ENCODE results near the gene RPL9. TPM values are rescaled to one million over a fixed set of nuclear protein-coding genes. Genes with fewer than 3 reads are reported as not detected.

The RPL9 gene
- total RNA-seq, 2 experiments from 2014 or later: 1,735 to 2,571 TPM

GRCh38 chr4:39455486-39455885 lies 3.2 kb downstream of the RPL9 start:
- Histone ChIP-seq H3K27ac (ENCODE audit: low read depth, low read length, poor library complexity, severe bottlenecking) (no peak overlapping the region), H4K20me1 (ENCODE audit: insufficient read depth, low read length) (peaks cover 47% of the 10 kb centered on the region), H3K36me3 (ENCODE audit: insufficient read depth, low read length) (peaks cover 81% of the 10 kb centered on the region), H3K4me3 (ENCODE audit: low read depth, low read length, poor library complexity, severe bottlenecking) (peak overlapping the region; percentile 82), H3K4me1 (ENCODE audit: insufficient read depth, low read length, poor library complexity, severe bottlenecking) (peaks cover 33% of the 10 kb centered on the region), H3K79me2 (ENCODE audit: insufficient read depth, low read depth, low read length) (peaks cover 68% of the 10 kb centered on the region), H3K4me2 (ENCODE audit: low read length) (peak overlapping the region; percentile 83), H3K9me2 (ENCODE audit: insufficient read depth, low read length) (no peaks in the 10 kb centered on the region), H2AFZ (ENCODE audit: low read length) (no peak overlapping the region), H3K9me3 (ENCODE audit: low read length) (no peaks in the 10 kb centered on the region)
- CTCF ChIA-PET (ENCODE audit: unreplicated experiment): interaction anchor here (0.6 kb wide), 2 partner anchors 18 to 28 kb away, joined by 3 read pairs; no protein-coding TSS in a partner anchor
- BruUV-seq (replicated peaks): no TSS peak
- POLR2A ChIA-PET: interaction anchor here (0.6 to 1.5 kb wide), 5 partner anchors 14 to 148 kb away, joined by 3 to 5 read pairs (median 3); no protein-coding TSS in a partner anchor
- DNase-seq (ENCODE audit: low spot score): no peak
- TF ChIP-seq EZH2phosphoT487 (IDR thresholded peaks at IDR 0.05; ENCODE audit: borderline replicate concordance, low read depth, low read length) (no peak), CTCF (conservative IDR thresholded peaks at IDR 0.05; ENCODE audit: low read length) (0 out of 2 replicates have a peak, but pooled peaks have one; percentile 16)
- intact Hi-C loops (cut with micrococcal nuclease; ENCODE audit: unreplicated experiment): loop anchor here (5.0 to 10.0 kb wide), 3 partner anchors 93 to 752 kb away; no protein-coding TSS in a partner anchor

- no TSS peak for BruUV-seq (replicated peaks)
- no peak overlapping the region for H2AFZ ChIP-seq (ENCODE audit: low read length)
- no peak for DNase-seq (ENCODE audit: low spot score)
- POLR2A ChIA-PET: interaction anchor here (0.6 to 1.4 kb wide), 5 partner anchors 12 to 1562 kb away, joined by 3 to 6 read pairs (median 3); no protein-coding TSS in a partner anchor
- peaks cover 28% of the 10 kb centered on the region for H3K4me1 ChIP-seq (ENCODE audit: insufficient read depth, low read length, poor library complexity, severe bottlenecking)
- peaks cover 55% of the 10 kb centered on the region for H3K79me2 ChIP-seq (ENCODE audit: insufficient read depth, low read depth, low read length)
- peaks cover 96% of the 10 kb centered on the region for H3K36me3 ChIP-seq (ENCODE audit: insufficient read depth, low read length)
- TF ChIP-seq EZH2phosphoT487 (IDR thresholded peaks at IDR 0.05; ENCODE audit: borderline replicate concordance, low read depth, low read length) (no peak), CTCF (conservative IDR thresholded peaks at IDR 0.05; ENCODE audit: low read length) (no peak)
- H4K20me1 ChIP-seq (ENCODE audit: insufficient read depth, low read length): peaks cover 48% of the 10 kb centered on the region
- H3K27ac ChIP-seq (ENCODE audit: low read depth, low read length, poor library complexity, severe bottlenecking): no peak overlapping the region
- no peak overlapping the region for H3K4me2 ChIP-seq (ENCODE audit: low read length)
- H3K9me3 ChIP-seq (ENCODE audit: low read length): no peaks in the 10 kb centered on the region
- CTCF ChIA-PET (ENCODE audit: unreplicated experiment): no interaction called here
- no peaks in the 10 kb centered on the region for H3K9me2 ChIP-seq (ENCODE audit: insufficient read depth, low read length)
- intact Hi-C loops (cut with micrococcal nuclease; ENCODE audit: unreplicated experiment): loop anchor here (10.0 kb wide), 1 partner anchor 689 kb away; no protein-coding TSS in a partner anchor
- H3K4me3 ChIP-seq (ENCODE audit: low read depth, low read length, poor library complexity, severe bottlenecking): no peak overlapping the region
These were observed 5.0 kb downstream of the RPL9 start for GRCh38 chr4:39453738-39454137.

- Histone ChIP-seq H3K9me3 (ENCODE audit: low read length) (no peaks in the 10 kb centered on the region), H3K36me3 (ENCODE audit: insufficient read depth, low read length) (peaks cover 98% of the 10 kb centered on the region), H3K27ac (ENCODE audit: low read depth, low read length, poor library complexity, severe bottlenecking) (no peak overlapping the region), H2AFZ (ENCODE audit: low read length) (no peak overlapping the region), H3K4me1 (ENCODE audit: insufficient read depth, low read length, poor library complexity, severe bottlenecking) (peaks cover 33% of the 10 kb centered on the region), H3K9me2 (ENCODE audit: insufficient read depth, low read length) (no peaks in the 10 kb centered on the region), H4K20me1 (ENCODE audit: insufficient read depth, low read length) (peaks cover 47% of the 10 kb centered on the region), H3K4me2 (ENCODE audit: low read length) (no peak overlapping the region), H3K79me2 (ENCODE audit: insufficient read depth, low read depth, low read length) (peaks cover 47% of the 10 kb centered on the region), H3K4me3 (ENCODE audit: low read depth, low read length, poor library complexity, severe bottlenecking) (no peak overlapping the region)
- ChIA-PET POLR2A (interaction anchor here (0.7 to 1.4 kb wide), 3 partner anchors 12 to 487 kb away, joined by 3 to 6 read pairs (median 3); no protein-coding TSS in a partner anchor), CTCF (ENCODE audit: unreplicated experiment) (no interaction called here)
- no peak for DNase-seq (ENCODE audit: low spot score)
- intact Hi-C loops (cut with micrococcal nuclease; ENCODE audit: unreplicated experiment): loop anchor here (10.0 kb wide), 1 partner anchor 688 kb away; no protein-coding TSS in a partner anchor
- no TSS peak for BruUV-seq (replicated peaks)
- TF ChIP-seq CTCF (conservative IDR thresholded peaks at IDR 0.05; ENCODE audit: low read length) (no peak), EZH2phosphoT487 (IDR thresholded peaks at IDR 0.05; ENCODE audit: borderline replicate concordance, low read depth, low read length) (no peak)
These were observed 5.7 kb downstream of the RPL9 start for GRCh38 chr4:39452860-39453587.

Data from OCI-LY7 (cell line).